A549 treated with dexamethasone at 1 μM for 4 hours (cell line): ENCODE measurements around the gene F2R. TPM values are rescaled to one million over a fixed set of nuclear protein-coding genes. Genes with fewer than 3 reads are reported as not detected.

ENCODE experiments used
- total RNA-seq: library from RNA; stranded (reverse); fragments of 200-300 nt; extraction: Qiagen RNA extraction; gene quantifications from 5 replicates; pipeline ENCODE4 v1.2.3, GENCODE V29; 2022

The F2R gene
- total RNA-seq: 39.0 to 57.3 TPM (median 55.0 TPM) in 5 replicates

GRCh38 chr5:76715736-76716455 lies at the start of gene F2R:
Gene F2R, plus strand, starts transcription at chr5:76716126. Its CDS starts 182 bp downstream, at chr5:76716308.

Other genes with a start within 250 kb of the F2R start
- 3.3 to 4.7 TPM (median 4.2 TPM) in 5 replicates for gene F2RL2, start 92.7 kb upstream of the F2R start, total RNA-seq
- 204 to 250 TPM (median 224 TPM) in 5 replicates for gene F2RL1, start 102.9 kb downstream of the F2R start, total RNA-seq
- gene S100Z, start 133.9 kb downstream of the F2R start, total RNA-seq: not detected in 5 replicates
- 0.11 to 0.24 TPM (median 0.12 TPM) in 3 of 5 replicates, not detected in the others for gene CRHBP, start 236.9 kb downstream of the F2R start, total RNA-seq